Measurements from ENCODE around the gene SOX1.

Gene SOX1

GRCh38 chr13:112116187-112116950 is 49.4 kb downstream of the SOX1 start:
- TF ChIP-seq CTCF (IDR thresholded peaks at IDR 0.05; ENCODE audit: low read depth, low read length, missing control alignments): no peak
- no peak for DNase-seq (ENCODE audit: extremely low read depth, low read depth)
- no peak overlapping the region for H3K4me3 ChIP-seq (replicated peaks; ENCODE audit: low read depth, low read length)

GRCh38 chr13:112117258-112117954 is 50.5 kb downstream of the SOX1 start:
- TF ChIP-seq CTCF (IDR thresholded peaks at IDR 0.05; ENCODE audit: low read depth, low read length, missing control alignments): no peak
- no peak overlapping the region for H3K4me3 ChIP-seq (replicated peaks; ENCODE audit: low read depth, low read length)
- DNase-seq (ENCODE audit: extremely low read depth, low read depth): no peak

- no peak overlapping the region for H3K4me3 ChIP-seq (replicated peaks; ENCODE audit: low read depth, low read length)
- no peak for DNase-seq (ENCODE audit: extremely low read depth, low read depth)
- no peak for TF ChIP-seq CTCF (IDR thresholded peaks at IDR 0.05; ENCODE audit: low read depth, low read length, missing control alignments)
Observed at GRCh38 chr13:112117955-112118302, 51.0 kb downstream of the SOX1 start.

GRCh38 chr13:112118451-112119064 is 51.6 kb downstream of the SOX1 start:
- TF ChIP-seq CTCF (IDR thresholded peaks at IDR 0.05; ENCODE audit: low read depth, low read length, missing control alignments): no peak

GRCh38 chr13:112119192-112120030 is 52.5 kb downstream of the SOX1 start:
- no peak overlapping the region for H3K4me3 ChIP-seq (replicated peaks; ENCODE audit: low read depth, low read length)
- TF ChIP-seq CTCF (IDR thresholded peaks at IDR 0.05; ENCODE audit: low read depth, low read length, missing control alignments): no peak
- DNase-seq (ENCODE audit: extremely low read depth, low read depth): no peak

More at GRCh38 chr13:112118451-112119064, 51.6 kb downstream of the SOX1 start:
- no peak overlapping the region for H3K4me3 ChIP-seq (replicated peaks; ENCODE audit: low read depth, low read length)
- no peak for DNase-seq (ENCODE audit: extremely low read depth, low read depth)

GRCh38 chr13:112120031-112120373 is 53.1 kb downstream of the SOX1 start:
- DNase-seq (ENCODE audit: extremely low read depth, low read depth): no peak
- no peak for TF ChIP-seq CTCF (IDR thresholded peaks at IDR 0.05; ENCODE audit: low read depth, low read length, missing control alignments)
- no peak overlapping the region for H3K4me3 ChIP-seq (replicated peaks; ENCODE audit: low read depth, low read length)
